ENCODE data around the gene TMEM18.

DNA sequence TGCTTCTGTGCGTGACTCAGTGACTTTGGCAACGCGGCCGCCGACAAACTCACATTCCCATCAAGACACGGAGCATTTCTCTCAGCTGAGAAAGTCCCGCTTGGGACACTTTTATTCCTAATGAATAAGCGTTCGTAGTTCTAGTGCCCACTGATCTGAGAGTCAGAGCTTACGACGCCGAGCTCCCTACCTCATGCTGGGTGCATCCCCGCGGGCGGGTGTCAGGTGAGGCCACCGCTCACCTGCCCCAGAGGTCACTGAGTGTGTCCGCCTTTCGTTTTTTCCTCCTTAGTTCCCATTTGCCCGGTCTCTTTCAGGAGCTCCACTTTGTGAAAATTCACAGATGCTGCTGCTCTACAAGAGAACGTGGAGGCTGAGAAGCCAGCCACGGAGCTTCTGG is 43.6 kb upstream of the TMEM18 start:
- TF ChIP-seq, protein P1, sequence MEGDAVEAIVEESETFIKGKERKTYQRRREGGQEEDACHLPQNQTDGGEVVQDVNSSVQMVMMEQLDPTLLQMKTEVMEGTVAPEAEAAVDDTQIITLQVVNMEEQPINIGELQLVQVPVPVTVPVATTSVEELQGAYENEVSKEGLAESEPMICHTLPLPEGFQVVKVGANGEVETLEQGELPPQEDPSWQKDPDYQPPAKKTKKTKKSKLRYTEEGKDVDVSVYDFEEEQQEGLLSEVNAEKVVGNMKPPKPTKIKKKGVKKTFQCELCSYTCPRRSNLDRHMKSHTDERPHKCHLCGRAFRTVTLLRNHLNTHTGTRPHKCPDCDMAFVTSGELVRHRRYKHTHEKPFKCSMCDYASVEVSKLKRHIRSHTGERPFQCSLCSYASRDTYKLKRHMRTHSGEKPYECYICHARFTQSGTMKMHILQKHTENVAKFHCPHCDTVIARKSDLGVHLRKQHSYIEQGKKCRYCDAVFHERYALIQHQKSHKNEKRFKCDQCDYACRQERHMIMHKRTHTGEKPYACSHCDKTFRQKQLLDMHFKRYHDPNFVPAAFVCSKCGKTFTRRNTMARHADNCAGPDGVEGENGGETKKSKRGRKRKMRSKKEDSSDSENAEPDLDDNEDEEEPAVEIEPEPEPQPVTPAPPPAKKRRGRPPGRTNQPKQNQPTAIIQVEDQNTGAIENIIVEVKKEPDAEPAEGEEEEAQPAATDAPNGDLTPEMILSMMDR (conservative IDR thresholded peaks at IDR 0.05; ENCODE audit: low read depth, low read length): no peak
- TF ChIP-seq, protein P2, sequence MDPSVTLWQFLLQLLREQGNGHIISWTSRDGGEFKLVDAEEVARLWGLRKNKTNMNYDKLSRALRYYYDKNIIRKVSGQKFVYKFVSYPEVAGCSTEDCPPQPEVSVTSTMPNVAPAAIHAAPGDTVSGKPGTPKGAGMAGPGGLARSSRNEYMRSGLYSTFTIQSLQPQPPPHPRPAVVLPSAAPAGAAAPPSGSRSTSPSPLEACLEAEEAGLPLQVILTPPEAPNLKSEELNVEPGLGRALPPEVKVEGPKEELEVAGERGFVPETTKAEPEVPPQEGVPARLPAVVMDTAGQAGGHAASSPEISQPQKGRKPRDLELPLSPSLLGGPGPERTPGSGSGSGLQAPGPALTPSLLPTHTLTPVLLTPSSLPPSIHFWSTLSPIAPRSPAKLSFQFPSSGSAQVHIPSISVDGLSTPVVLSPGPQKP (IDR thresholded peaks at IDR 0.05; ENCODE audit: borderline replicate concordance, low read depth, low read length): no peak

Data from IMR-90 (cell line).